ENCODE results near the gene PPIB.

DNA sequence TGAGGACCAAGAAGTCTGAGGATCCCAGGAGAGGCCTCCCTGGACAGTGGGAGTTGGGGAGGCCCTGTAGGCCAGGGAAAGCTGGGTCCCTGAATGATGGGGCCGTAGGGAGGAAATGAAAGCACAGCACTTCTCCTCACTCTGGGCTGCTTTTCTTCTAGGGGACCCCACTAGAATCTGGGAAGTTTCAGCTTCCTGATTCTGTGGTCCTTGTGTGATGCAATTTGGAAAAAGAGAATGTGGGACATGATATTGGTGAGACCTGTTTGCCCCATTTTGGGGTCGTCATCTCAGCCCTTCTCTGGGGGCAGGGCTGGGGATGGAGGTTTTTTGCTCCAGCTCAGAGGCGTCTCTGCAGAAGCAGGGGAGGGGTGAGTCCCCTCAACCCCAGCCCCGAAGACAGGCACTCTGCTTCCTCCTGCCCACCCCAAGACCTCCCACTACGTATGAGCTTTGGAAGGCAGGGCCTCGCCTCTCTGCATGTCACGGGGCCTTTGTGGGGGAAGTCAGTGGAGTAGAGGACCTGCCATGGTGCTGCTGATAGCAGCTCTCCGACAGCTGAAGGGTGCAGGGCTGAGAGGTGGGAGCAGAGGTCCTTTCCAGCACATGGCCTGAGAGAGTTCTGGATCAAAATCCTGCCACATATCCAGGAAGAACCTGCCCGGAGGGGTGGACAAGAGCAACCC, 12.8 kb downstream of the PPIB start:
- no peak for TF ChIP-seq EZH2 (IDR thresholded peaks at IDR 0.05; ENCODE audit: borderline replicate concordance, low read depth, low read length, poor library complexity, severe bottlenecking)
- no peak for TF ChIP-seq CTCF (conservative IDR thresholded peaks at IDR 0.05; ENCODE audit: low read depth, low read length)
